Right lobe of liver (tissue), 6 donors: ENCODE data around the gene WHRN. TPM values are rescaled to one million over a fixed set of nuclear protein-coding genes. Genes with fewer than 3 reads are reported as not detected.

Experiments used
- ATAC-seq, 4 donors: fragments of 200-7000 bp; cut with Tn5 transposase; one replicate each; pipeline ENCODE4 v1.9.1; 2020; ENCODE audit warnings: mild to moderate bottlenecking in 4 of 4, moderate library complexity in 4 of 4
- DNase-seq, 3 donors: peaks; one replicate each; pipeline ENCODE4 v3.0.0-alpha.2; 2020
- H3K27ac ChIP-seq, 3 donors: fragments of 200-600 bp; one replicate each; pipeline ENCODE4 v1.8.0; 2022
- H3K27me3 ChIP-seq, 2 donors: fragments of 200-600 bp; one replicate each; pipeline ENCODE4 v1.8.0; 2022
- H3K36me3 ChIP-seq, 4 donors: fragments of 200-600 bp; sonication (generic) in 1 of 4; one replicate each; pipeline versions ENCODE4 v1.5.1 to v1.8.0; 2017 to 2022; ENCODE audit warnings: control low read depth in 1 of 4
- H3K4me1 ChIP-seq, 4 donors: fragments of 200-600 bp; sonication (generic) in 1 of 4; one replicate each; pipeline versions ENCODE4 v1.5.1 to v1.8.0; 2017 to 2022; ENCODE audit warnings: control low read depth in 1 of 4
- H3K4me3 ChIP-seq, 3 donors: fragments of 200-600 bp; one replicate each; pipeline ENCODE4 v1.8.0; 2022
- H3K9me3 ChIP-seq, 4 donors: fragments of 200-600 bp; sonication (generic) in 1 of 4; one replicate each; pipeline versions ENCODE4 v1.5.1 to v1.8.0; 2017 to 2022; ENCODE audit warnings: control low read depth in 1 of 4
- CTCF ChIP-seq, 4 donors: fragments of 200-600 bp in 3 of 4; fragments of 450-650 bp in 1 of 4; IDR thresholded peaks; one replicate each; pipeline versions ENCODE4 v1.5.1 to v1.8.0; 2016 to 2022; ENCODE audit warnings: antibody characterized with exemption in 4 of 4, mild to moderate bottlenecking in 2 of 4
- POLR2A ChIP-seq: fragments of 450-650 bp; IDR thresholded peaks from one replicate; pipeline ENCODE4 v1.6.1; 2017; ENCODE audit warnings: antibody characterized with exemption, mild to moderate bottlenecking
- WGBS: methylation state at CpG from one replicate; pipeline ENCODE4 v1.1.6; 2018; ENCODE audit warnings: low coverage, low lambda C conversion rate; ENCODE audit not compliant: insufficient coverage; ENCODE audit errors: missing lambda C conversion rate; 5-methylcytosine and 5-hydroxymethylcytosine counted together
- intact Hi-C, 2 donors: fragments of 100-400 bp; cut with DNase I; formaldehyde crosslinking; loops; one replicate each; pipeline versions ENCODE4 v1.11.2 to v1.14.1; 2022
- total RNA-seq, 6 experiments: library from RNA; depleted of rRNA in 2 of 6; stranded (reverse); fragments of >200 nt in 2 of 6; fragmentation: NEBNext Ultra II Directional in 3 of 6; extraction: Animal tissue kit (Norgen Biotek cat#: 25700) in 3 of 6; gene quantifications; one replicate each; pipeline versions ENCODE4 v1.1.0 to v1.2.4, GENCODE V29; 2016 to 2023
- donor health status: DM: no; HTN: yes; CAD: no.
- donor health status: DM: no; HTN: no; CAD: no.
- donor health status: DM: no; HTN: no; CAD: no.
- donor health status: DM: no; HTN: yes; CAD: no.
- donor health status: DM: no; HTN: yes; CAD: no.

Gene WHRN
- total RNA-seq, 6 experiments from 2014 or later = 2.1 to 3.7 (median 2.7) TPM

- ATAC-seq (no peak), DNase-seq (no peak)
- no peak for TF ChIP-seq POLR2A
- TF ChIP-seq CTCF (IDR thresholded peaks at IDR 0.05) = no peak
- Histone ChIP-seq H3K4me3 (no peak overlapping the region), H3K27ac (no peak overlapping the region), H3K36me3 (no peaks in the 10 kb centered on the region), H3K9me3 (no peaks in the 10 kb centered on the region), H3K4me1 (peaks cover 0 to 5% (median 0%) of the 10 kb centered on the region in 4 donors), H3K27me3 (no peaks in the 10 kb centered on the region)
- WGBS = 93% methylated on average over 3 of the region's 3 CpGs
- intact Hi-C loops = loop anchor here in 1 of 2 donors (10.0 kb wide), 1 partner anchor 154 kb away; the partner anchor contains the start of gene TEX53
Observed at GRCh38 chr9:114500697-114501292, 4.5 kb downstream of the WHRN start.

GRCh38 chr9:114499941-114500696 lies 5.2 kb downstream of the WHRN start:
- peaks cover 0 to 4% (median 0%) of the 10 kb centered on the region in 4 donors for H3K4me1 ChIP-seq
- intact Hi-C loops = loop anchor here in 1 of 2 donors (10.0 kb wide), 1 partner anchor 155 kb away; the partner anchor contains the start of gene TEX53
- no peak for TF ChIP-seq CTCF (IDR thresholded peaks at IDR 0.05)
- TF ChIP-seq POLR2A = no peak
- 80% methylated on average over 9 of the region's 9 CpGs for WGBS
- ATAC-seq (no peak), DNase-seq (no peak)
- no peaks in the 10 kb centered on the region for H3K36me3 ChIP-seq
- H3K27ac ChIP-seq = no peak overlapping the region
- no peaks in the 10 kb centered on the region for H3K9me3 ChIP-seq
- no peaks in the 10 kb centered on the region for H3K27me3 ChIP-seq
- H3K4me3 ChIP-seq = no peak overlapping the region

GRCh38 chr9:114499528-114499927 lies 5.7 kb downstream of the WHRN start:
- 85% methylated on average over 9 of the region's 9 CpGs for WGBS
- Histone ChIP-seq H3K27me3 (no peaks in the 10 kb centered on the region), H3K4me1 (no peaks in the 10 kb centered on the region), H3K36me3 (no peaks in the 10 kb centered on the region), H3K9me3 (no peaks in the 10 kb centered on the region), H3K4me3 (no peak overlapping the region), H3K27ac (no peak overlapping the region)
- no peak for TF ChIP-seq POLR2A
- ATAC-seq = no peak
- intact Hi-C loops = no loop called here
- no peak for DNase-seq

DNA sequence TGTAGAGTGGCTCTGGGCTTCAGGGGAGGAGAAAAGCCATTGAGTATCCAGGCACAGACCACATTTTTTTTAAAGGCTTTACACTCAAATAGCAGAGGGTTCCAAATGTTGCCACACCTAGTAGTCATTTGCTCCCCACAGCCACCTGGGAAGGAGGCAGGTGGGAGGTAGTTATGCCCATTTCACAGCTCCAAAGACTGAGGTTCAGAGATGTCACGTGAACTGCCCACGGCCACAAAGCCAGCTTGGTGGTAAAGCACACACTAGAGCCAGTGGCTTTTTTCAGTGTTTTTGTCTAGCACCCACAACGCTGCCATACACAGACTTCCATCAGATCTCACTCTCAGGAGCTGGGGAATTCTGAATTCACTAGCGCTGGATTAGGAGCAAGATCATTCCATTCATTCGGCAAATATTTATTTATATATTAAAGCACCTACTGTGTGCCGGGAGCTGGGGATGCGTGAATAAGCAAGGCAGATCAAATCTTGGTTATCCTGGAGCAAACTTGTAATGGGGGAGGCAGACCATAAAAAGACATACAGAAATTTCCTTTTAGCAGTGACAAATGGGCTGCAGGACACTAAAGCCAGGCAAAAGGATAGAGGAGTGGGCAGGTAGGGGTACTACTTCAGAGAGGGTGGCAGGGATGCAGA lies 7.4 kb downstream of the WHRN start:
- 68% methylated on average over 6 of the region's 7 CpGs for WGBS
- no peaks in the 10 kb centered on the region for H3K36me3 ChIP-seq
- intact Hi-C loops = no loop called here
- peaks cover 0 to 9% (median 0%) of the 10 kb centered on the region in 4 donors for H3K4me1 ChIP-seq
- H3K27me3 ChIP-seq = no peaks in the 10 kb centered on the region
- H3K4me3 ChIP-seq = no peak overlapping the region
- no peak for DNase-seq
- ATAC-seq = no peak
- TF ChIP-seq CTCF (IDR thresholded peaks at IDR 0.05) (no peak), POLR2A (no peak)
- no peak overlapping the region for H3K27ac ChIP-seq
- H3K9me3 ChIP-seq = no peaks in the 10 kb centered on the region

DNA sequence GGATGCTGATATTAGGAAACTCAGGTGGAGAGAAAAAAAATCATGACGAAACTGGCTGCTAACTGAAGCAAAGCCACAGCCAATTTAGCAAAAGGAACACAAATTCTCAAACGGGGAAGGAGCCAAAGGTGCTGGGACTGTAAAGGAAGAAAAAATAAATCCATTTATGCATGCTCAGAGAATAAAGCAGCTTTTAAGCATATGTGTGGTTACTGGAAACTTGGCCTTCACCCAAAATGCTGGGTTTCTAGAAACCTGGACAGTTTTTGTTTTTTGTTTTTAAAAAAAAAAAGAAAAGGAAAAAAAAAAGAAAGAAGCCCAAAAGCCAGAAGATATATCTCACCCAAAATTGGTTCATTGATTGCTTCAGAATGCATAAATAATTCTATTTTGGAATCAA lies 8.0 kb downstream of the WHRN start:
- no peak for ATAC-seq
- peaks cover 0 to 9% (median 0%) of the 10 kb centered on the region in 4 donors for H3K4me1 ChIP-seq
- no peak for DNase-seq
- intact Hi-C loops = no loop called here
- no peak overlapping the region for H3K27ac ChIP-seq
- no peaks in the 10 kb centered on the region for H3K36me3 ChIP-seq
- no peaks in the 10 kb centered on the region for H3K9me3 ChIP-seq
- WGBS = 25% methylated on average over 2 of the region's 2 CpGs
- H3K4me3 ChIP-seq = no peak overlapping the region
- TF ChIP-seq POLR2A (no peak), CTCF (IDR thresholded peaks at IDR 0.05) (no peak)
- no peaks in the 10 kb centered on the region for H3K27me3 ChIP-seq
